Stimulated activated CD4-positive, alpha-beta T cell treated with anti-CD3 and anti-CD28 coated beads, TNF-alpha, amount 100 ng/mL, for 24 hours (primary cell): ENCODE data around the gene LGALS3.

Experiments used
- DNase-seq, 3 experiments: peaks; one replicate each; pipeline ENCODE4 v3.0.0-alpha.2; 2020; ENCODE audit warnings: low read depth in 3 of 3

Gene LGALS3

DNA sequence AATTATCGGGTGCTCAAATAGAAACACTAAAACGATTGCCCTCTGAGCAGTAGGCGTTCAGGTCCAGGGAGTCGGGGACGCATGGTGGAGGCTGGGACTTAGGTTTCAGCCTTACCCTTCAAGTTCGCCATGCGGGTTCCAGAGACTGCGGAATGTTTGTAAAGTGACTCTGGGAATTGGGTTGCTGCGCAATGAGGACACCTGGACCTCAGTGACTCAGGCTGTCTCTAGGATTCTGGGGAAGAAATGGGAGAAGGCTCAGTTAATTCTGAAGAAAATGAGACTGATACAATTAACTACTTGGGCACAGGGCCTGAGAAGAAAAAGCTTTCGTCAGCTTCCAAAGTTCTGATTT is 1.1 kb downstream of the LGALS3 start:
- no peak for DNase-seq

DNA sequence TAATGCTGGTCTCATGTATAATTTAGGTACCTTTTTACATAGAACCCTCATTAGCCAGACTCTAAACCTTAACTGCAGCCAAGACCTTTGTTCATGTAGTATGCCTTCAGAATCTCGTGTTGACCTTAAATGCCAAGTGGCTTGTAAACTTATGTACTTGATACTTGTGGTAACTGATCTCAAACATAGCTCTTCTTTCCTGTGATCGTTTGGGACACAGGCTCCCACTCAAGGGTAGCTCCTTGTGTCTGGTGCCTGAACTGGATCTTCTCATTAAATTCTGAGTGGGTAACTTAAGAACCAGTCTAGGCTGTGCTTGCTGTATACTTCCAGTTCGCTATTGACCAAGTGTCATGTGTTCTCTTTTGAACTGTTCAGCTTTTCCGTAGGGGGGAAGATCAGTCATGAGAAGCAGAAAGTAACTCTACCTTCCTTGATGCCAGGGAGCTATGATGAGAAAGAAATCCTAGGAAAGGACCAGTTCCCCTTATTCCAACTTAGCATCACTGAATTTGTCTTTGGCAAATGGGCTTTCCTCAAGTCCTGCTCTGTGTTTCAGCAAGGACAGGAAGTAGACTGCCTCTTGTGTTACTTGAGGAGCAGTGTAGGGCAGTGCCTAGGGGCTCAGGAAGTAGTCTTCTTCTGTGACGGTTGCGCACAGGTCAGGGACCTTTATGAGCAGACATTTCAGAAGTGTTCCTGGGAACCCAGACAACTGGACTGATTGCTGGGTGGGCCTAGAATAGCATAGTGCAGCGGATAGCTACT is 2.5 kb downstream of the LGALS3 start:
- DNase-seq, result no peak

DNA sequence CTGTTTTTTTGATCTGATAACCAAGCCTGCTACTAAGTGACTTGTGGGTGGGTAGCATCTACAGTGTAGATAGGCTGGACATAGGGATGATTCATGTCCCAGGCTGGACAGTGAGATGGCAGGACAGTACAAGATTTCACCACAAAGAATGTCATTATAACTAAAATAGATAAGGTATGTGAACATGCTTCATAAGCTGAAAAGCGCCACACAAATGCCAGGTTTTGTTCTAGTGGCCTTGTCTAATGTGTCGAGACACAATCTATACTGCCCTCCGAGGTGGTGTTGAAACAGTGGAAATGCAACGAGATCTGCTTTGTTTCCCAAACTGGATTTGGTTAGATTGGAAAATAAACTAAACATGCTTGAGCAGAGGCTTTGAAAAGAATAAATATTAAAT is 4.4 kb downstream of the LGALS3 start:
- DNase-seq, result no peak

DNA sequence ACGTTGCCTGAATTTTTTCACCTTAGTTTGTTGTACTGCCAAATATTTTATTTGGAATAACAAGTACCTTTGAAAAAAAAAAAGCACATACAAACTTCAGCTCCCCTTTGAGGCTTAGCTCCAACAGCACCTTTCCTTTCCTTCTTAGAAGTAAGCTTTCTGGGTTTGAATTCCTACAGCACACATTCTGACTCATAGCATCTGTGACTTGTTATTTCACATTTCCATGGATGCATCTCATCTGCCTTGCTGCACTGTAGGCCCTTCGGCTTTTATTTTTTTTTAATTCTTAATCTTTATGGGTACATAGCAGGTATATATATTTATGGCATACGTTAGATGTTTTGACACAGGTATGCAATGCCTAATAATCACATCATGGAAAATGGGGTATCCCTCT is 7.2 kb downstream of the LGALS3 start:
- no peak for DNase-seq

DNA sequence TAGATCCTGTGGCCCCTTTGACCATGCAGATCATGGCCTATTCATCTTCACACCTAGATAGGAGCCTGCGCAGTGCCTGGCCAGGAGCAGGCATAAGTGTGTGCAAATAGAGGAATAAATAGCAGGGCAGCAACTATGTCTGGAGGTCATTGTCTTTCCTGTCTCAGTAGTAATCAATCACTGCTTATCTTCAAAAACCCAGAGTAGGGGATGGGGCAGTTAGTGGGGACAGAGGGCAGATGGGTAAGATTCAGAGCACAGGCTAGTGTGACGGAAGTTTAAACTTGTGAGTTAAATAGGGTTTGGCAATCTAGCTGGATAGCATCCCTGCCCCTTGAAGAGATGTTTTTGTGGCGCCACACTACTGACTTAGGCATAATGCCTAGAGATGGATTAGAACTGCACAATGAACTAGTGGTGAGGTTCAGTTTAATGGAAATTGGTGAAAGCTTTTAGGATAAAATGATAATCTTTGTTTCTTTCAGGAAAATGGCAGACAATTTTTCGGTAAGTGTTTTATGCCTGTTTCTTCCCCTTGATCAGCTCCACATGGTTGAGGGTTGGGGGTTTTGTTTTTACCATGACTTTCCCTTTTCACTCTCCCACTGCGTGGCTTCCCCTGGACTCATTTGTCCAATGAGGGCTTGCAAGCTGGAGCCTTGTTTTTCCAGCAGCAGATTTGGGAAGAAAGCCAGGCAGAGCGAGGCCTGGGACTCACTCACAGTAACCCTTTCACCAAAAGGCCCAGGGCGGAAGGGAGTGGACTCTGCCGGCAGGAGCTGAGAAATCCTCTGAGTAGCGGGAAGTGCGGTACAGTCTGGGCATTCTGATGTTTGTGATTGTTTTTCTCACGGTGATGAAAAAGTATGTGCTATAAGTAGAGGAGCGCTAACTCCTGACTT is 8.1 kb downstream of the LGALS3 start:
- DNase-seq, result no peak

DNA sequence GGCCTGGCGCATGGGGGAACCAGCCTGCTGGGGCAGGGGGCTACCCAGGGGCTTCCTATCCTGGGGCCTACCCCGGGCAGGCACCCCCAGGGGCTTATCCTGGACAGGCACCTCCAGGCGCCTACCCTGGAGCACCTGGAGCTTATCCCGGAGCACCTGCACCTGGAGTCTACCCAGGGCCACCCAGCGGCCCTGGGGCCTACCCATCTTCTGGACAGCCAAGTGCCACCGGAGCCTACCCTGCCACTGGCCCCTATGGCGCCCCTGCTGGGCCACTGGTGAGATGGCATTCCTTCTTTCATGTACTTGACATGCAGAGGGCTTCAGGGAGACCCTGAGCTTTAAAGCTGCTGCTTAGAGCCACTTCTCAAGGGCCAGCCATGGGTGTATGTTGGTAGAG is 9.0 kb downstream of the LGALS3 start:
- DNase-seq, result no peak

DNA sequence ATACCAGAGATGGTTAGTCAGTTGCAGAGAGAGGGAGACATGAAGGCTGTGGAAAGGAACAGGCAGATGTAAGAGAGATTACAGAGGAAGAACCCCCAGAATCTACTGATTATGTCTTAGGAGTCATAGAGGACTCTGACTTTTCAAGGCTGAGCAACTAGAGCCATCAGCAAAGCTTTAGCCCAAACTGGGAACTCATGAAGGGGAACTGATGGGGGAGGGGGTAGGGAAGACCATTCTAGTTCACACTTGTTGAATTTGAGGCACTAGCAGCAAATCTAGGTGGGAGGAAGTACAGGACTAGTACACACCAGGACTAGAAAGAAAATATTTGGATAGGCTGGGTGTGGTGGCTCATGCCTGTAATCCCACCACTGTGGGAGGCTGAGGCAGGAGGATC is 10.1 kb downstream of the LGALS3 start:
- DNase-seq, result no peak

DNA sequence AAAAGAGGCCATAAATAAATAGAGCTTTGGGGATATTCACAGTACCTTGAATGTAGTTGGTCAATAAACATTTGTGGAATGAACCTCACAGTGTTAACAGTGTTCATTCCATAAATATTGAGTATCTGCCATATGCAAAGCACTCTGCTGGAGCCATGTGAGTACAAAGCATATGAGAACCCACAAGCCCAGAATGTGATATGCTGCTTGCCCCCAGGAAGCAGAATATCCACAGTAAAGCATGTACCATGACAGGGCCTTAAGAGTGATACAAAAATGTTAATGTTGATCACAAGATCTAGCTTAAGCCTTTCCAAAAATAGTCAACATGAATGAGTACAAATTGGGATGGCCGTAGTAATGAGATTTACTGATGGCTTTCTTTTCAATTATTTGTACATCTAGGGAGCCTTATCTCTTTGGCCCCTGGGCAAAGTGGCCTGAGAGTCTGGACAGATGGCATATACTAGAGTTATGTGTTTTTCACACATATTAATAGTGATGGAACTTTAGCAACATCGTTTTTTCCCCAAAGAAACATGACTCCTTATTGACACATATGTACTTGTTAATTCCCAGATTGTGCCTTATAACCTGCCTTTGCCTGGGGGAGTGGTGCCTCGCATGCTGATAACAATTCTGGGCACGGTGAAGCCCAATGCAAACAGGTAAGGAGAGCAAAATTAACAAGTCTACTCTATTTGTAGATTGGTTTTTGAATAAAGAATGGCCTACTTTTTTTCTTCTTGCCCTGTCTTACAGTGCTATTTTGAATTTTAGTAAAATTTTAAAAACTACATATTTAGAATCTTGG is 10.9 kb downstream of the LGALS3 start:
- DNase-seq, result no peak

DNA sequence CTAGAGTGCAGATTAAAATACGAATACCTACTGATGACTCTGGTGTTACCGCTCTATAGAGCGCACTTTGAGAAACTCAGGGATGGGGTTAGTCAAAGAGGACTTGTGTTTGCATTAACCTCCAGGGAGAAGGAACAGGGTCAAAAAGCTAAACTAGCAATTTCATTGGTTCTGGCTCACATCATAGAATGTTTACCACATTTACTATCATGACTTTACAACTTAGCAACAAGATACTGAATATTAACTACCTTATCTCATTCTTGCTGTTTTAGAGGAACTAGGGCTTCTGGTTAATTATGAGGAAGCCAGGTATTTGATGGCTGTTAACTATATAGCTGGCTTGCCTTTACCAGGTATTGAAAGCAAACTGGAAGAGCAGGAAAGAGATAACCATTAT is 12.8 kb downstream of the LGALS3 start:
- no peak for DNase-seq

DNA sequence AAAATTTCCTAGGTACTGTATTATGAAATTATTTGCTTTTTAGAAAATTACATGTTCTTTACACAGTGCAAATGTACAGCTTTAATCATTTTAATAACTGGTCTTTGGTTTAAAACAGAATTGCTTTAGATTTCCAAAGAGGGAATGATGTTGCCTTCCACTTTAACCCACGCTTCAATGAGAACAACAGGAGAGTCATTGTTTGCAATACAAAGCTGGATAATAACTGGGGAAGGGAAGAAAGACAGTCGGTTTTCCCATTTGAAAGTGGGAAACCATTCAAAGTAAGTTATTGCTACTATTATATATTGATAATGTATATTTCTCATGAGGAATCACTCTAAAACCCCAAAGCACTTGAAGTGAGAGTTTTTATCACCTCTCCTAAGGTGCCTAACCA is 13.4 kb downstream of the LGALS3 start:
- no peak for DNase-seq

DNA sequence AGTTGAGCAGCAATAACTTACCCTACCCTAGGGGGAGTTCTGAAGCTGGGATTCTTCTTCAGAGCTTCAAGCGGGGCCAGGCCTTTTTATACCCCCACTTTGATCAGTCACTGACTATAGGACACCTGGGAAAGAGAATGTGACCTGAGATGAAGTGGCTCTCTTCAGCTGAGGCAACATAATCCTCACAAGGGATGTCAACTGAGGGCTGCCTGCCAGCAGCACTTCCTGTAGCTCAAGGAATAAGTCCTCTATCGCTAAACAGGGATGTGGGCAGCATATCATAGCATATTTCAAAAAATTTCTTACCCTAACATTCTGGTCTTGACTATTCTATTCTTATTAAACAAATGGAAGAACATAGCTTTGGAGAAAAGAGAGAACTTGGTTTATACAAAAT is 17.4 kb downstream of the LGALS3 start:
- DNase-seq, result no peak

DNA sequence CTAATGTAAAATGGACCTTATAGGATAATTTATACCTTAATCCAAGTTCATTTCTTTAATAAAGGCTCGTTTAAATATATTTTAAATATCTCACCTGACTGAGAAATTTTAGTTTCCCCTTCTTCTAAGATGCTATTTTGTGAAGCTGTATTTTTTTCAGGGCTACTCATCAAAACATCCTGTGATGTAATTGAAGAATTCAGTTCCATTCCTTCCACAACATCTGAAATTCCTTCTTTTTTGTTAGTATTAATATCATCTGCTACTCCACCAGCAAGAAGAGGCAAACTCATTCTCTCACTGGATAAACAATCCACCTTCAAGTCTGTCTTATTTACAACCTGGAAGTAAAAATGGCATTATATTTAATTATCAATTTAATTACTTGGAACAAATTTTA is 22.5 kb downstream of the LGALS3 start:
- no peak for DNase-seq

DNA sequence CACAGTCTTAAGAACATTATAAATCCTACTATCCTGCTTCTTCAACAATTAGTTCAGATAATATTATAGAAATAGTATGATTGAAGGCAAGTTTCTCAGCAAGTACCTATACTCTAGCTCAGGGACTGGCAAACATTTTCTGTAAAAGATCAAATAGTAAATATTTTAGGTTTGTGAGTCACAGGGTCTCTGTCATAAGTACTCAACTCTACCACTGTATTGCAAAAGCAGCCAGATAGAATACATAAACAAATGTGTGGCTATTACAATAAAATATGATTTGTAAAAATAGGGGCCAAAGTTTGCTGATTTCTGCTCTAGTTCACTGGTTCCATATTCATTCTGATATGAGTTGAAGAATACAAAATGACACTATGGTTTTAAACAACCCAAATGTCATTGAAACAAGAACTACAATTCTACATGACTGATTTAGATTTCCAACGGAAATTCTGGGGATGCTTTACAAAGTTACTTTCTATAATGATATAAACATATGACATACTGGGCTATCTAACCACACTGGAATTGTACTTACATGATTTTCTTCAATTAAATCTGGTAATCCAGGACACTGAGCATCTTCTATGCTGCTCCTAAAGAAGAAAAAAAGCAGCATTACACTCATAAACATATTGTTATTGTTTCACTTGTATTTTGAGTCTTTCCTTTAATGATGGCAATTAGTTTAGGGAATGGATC is 23.2 kb downstream of the LGALS3 start:
- DNase-seq, result no peak

DNA sequence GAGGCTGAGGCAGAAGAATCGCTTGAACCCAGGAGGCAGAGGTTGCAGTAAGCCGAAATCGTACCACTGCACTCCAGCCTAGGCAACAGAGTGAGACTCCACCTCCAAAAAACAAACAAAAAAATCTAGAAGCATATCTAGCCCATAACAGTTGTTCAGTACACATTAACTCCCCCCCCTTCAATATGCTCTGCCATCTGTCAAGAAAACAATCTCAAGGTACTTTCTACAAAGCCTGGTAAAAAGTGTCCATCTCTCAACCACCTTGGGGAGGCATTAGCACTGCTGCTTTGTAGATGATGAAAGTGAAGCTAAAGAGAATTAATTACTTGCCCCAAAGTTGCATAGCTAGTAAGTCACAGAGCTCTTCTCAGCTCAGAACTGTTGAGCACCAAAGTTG is 24.9 kb downstream of the LGALS3 start:
- DNase-seq, result no peak

DNA sequence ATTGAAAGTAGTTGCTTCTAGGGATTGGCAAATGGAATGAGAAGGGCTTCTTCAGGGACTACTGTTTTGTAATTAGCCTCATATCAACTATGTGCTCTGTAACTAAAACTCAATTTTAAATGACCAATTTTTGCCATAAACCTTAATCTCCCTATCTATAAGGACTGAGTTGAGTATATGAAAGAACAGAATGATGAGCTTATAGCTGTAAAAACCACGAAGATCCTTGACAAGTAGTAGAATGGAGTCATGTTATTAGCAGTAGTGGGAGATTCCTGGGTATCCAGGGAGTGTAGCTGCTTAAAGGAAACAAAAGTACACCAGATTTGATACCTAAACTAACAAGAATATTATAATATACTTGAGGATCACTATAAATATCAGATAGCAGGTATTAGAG is 28.0 kb downstream of the LGALS3 start:
- DNase-seq, result no peak

DNA sequence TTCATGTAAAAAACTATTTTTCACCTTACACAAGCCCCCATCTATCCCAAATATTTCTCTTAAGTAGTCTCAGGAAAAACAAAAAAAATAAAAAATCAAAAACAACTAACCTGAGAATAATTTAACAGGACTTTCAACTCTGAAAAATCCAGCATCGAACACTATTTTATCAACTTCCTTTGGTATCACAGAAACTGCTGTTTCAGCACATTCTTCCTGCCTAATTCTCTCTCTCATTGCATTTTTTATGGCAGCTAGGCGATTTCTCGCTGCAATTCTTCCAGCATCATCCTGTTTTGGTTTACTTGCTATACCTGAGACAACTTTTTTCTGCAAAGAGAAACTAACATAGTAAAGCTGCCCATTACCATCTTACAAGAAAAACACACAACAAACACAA is 29.4 kb downstream of the LGALS3 start:
- no peak for DNase-seq

DNA sequence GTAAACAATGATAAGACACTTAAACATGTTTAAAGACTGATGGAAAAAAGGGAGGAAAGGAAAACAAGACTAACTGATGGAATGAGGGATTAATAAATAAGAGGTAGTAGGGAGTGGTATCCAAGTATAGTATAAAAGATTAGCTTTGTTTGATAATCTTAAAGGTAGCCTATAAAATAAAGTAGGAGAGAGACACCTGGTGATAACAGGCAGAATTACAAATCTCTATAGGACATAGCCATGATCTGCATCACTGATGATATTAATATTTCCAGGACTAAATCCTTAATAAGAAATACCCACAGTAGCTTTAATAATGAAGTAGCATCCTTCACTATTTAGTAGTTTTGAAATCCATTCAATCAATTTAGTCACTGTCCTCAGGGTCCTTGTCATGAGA is 31.9 kb downstream of the LGALS3 start:
- DNase-seq, result no peak

DNA sequence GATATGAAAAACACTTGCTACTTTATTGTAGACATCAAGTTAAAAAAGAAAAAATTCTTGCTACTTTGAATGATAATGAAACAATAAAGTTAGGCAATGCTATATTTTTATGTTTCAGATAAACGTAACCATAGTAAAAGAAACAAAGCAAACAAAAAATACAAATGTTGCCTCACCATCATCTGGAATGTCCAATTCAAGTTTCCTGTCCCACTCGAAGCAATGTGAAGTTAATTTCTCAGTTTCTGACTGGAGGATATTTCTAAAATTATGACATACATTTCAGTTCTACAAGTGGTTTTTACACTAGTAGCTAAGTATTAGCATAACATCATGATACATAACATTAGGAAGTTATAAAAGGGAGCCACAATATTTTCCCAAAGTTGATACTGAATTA is 41.5 kb downstream of the LGALS3 start:
- DNase-seq, result no peak

DNA sequence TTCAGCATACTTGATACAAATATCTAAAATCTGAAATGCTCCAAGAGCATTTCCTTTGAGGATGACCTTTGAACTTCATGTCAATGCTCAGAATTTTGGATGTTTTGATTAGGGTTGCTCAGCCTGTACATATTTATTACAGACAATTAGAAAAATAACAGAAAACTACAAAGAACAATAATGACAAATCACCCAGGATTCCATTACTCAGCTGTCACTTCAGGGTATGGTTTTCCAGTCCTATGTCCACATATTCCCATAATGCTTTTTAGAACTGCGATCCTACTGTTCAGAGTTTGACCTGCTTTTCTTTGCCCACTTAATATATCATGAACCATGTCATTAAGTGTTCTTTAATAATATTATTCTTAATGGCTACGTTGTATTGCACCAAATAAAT is 51.0 kb downstream of the LGALS3 start:
- DNase-seq, result no peak

DNA sequence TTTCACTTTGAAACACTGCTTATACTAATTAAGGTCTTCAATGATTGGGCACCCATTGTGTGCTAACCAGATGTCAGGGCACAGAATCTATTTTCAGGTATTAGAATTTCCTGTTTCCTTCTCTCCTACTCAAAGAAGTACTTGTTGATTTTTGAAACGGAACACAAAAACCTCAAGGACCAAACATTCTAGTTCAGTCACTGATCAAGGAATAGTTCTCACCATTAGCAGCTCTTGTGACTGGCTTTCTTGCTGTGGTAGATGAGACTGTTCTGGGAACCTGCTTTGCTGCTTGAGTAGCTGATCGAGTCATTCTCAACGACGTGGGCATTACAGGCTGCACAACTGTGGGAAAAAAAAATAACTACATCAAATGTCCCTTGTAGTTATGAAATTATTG is 51.4 kb downstream of the LGALS3 start:
- DNase-seq, result no peak

DNA sequence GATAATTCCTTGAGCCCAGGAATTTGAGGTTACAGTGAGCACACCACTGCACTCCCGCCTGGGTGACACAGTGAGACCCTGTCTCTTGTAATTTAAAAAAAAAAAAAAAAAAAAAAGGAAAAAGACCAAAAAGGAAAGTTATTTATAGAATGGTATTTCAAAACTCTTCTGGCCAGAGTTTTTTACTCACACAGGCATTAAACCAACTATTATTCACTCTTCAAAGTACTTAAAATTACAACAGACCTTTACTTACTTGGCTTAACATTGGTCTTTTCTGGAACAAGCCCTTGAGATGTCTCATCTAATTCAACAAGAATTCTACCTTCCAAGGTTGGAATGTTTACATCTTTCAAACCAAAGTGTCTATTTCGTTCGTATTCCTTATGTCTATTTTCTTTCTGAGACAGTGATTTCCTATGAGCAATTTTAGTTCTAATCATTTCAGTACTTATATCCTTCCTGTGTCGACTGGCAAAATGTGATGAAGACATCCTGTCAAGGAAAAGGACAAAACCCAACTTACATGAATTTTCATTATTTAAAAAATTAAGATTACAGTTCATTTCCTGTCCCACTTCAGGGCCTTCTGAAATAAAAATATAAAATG is 59.7 kb downstream of the LGALS3 start:
- DNase-seq, result no peak

DNA sequence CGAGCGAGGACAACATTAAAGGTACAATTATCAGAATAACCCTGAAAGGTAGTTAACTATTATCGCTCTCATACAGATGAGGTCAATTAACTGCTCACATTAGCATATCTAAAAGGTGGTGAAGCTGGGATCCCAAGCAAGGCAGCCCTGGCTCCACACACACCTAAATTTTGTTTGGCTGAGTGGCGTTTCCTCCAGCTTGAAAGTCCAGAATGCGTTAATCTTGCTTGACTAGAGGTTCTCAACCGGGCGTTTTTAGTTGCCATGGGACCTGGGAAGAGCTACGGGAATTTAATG is 61.8 kb downstream of the LGALS3 start:
- no peak for DNase-seq
